ENCODE data around the gene MYO3B. TPM values are rescaled to one million over a fixed set of nuclear protein-coding genes. Genes with fewer than 3 reads are reported as not detected.

Gene MYO3B
- total RNA-seq, 1 donor from 2014 or later, result 27.3 TPM

DNA sequence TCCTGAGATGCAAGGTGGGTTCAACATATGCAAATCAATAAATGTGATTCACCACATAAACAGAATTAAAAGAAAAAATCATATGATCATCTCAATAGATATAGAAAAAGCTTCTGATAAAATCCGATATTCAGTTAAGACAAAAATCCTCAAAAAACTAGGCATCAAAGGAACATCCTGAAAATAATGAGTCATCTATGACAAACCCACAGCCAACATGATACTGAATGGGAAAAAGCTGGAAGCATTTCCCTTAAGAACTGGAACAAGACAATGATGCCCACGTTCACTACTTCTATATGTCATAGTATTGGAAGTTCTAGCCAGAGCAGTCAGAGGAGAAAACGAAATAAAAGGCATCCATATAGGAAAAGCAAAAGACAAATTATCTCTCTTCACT lies 80.4 kb downstream of the MYO3B start:
- Histone ChIP-seq H3K79me2 (ENCODE audit: low read depth) (no peaks in the 10 kb centered on the region), H3K4me2 (no peak overlapping the region), H2AFZ (replicated peaks) (no peak overlapping the region), H3K9me3 (ENCODE audit: low read depth) (no peaks in the 10 kb centered on the region), H3K9ac (no peak overlapping the region), H3K4me1 (no peaks in the 10 kb centered on the region), H3K27ac (no peak overlapping the region), H3F3A (ENCODE audit: low read depth) (no peaks in the 10 kb centered on the region), H3K36me3 (no peaks in the 10 kb centered on the region), H3K4me3 (no peak overlapping the region), H4K20me1 (ENCODE audit: low read depth) (no peaks in the 10 kb centered on the region), H3K27me3 (no peaks in the 10 kb centered on the region)
- H3K27me3 Mint-ChIP-seq (ENCODE audit: insufficient read depth, low read depth), result peaks cover 8% of the 10 kb centered on the region
- no peaks in the 10 kb centered on the region for H3K4me1 Mint-ChIP-seq
- TF ChIP-seq EZH2 (IDR thresholded peaks at IDR 0.05) (no peak), EZH2phosphoT487 (IDR thresholded peaks at IDR 0.05) (no peak)
- TF ChIP-seq, protein P1, sequence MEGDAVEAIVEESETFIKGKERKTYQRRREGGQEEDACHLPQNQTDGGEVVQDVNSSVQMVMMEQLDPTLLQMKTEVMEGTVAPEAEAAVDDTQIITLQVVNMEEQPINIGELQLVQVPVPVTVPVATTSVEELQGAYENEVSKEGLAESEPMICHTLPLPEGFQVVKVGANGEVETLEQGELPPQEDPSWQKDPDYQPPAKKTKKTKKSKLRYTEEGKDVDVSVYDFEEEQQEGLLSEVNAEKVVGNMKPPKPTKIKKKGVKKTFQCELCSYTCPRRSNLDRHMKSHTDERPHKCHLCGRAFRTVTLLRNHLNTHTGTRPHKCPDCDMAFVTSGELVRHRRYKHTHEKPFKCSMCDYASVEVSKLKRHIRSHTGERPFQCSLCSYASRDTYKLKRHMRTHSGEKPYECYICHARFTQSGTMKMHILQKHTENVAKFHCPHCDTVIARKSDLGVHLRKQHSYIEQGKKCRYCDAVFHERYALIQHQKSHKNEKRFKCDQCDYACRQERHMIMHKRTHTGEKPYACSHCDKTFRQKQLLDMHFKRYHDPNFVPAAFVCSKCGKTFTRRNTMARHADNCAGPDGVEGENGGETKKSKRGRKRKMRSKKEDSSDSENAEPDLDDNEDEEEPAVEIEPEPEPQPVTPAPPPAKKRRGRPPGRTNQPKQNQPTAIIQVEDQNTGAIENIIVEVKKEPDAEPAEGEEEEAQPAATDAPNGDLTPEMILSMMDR (IDR thresholded peaks at IDR 0.05), result no peak
- H3K27ac Mint-ChIP-seq, result no peak overlapping the region
- no peak overlapping the region for H3K4me3 Mint-ChIP-seq
- H3K9me3 Mint-ChIP-seq, result peaks cover 32% of the 10 kb centered on the region
- DNase-seq (ENCODE audit: low spot score), result no peak
- no peaks in the 10 kb centered on the region for H3K36me3 Mint-ChIP-seq

DNA sequence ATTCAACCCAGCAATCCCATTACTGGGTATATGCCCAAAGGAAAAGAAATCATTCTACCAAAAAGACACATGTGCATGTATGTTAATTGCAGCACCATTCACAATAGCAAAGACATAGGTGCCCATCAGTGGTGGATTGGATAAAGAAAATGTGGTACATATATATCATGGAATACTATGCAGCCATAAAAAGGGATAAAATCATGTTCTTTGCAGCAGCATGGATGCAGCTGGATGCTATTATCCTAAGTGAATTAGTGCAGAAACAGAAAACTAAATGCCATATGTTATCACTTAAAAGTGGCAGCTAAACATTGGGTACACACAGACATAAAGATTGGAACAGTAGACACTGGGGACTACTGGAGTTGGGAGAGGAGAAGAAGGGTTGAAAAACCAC lies 82.2 kb downstream of the MYO3B start:
- Histone ChIP-seq H3K36me3 (no peaks in the 10 kb centered on the region), H2AFZ (replicated peaks) (no peak overlapping the region), H3F3A (ENCODE audit: low read depth) (no peaks in the 10 kb centered on the region), H3K79me2 (ENCODE audit: low read depth) (no peaks in the 10 kb centered on the region), H3K4me2 (no peak overlapping the region), H3K4me1 (no peaks in the 10 kb centered on the region), H3K9ac (no peak overlapping the region), H3K27ac (no peak overlapping the region), H3K27me3 (no peaks in the 10 kb centered on the region), H4K20me1 (ENCODE audit: low read depth) (no peaks in the 10 kb centered on the region), H3K4me3 (no peak overlapping the region), H3K9me3 (ENCODE audit: low read depth) (no peaks in the 10 kb centered on the region)
- no peak for DNase-seq (ENCODE audit: low spot score)
- peaks cover 34% of the 10 kb centered on the region for H3K9me3 Mint-ChIP-seq
- no peaks in the 10 kb centered on the region for H3K4me1 Mint-ChIP-seq
- H3K27me3 Mint-ChIP-seq (ENCODE audit: insufficient read depth, low read depth), result peaks cover 7% of the 10 kb centered on the region
- no peaks in the 10 kb centered on the region for H3K36me3 Mint-ChIP-seq
- H3K27ac Mint-ChIP-seq, result no peak overlapping the region
- no peak overlapping the region for H3K4me3 Mint-ChIP-seq
- no peak for TF ChIP-seq EZH2 (IDR thresholded peaks at IDR 0.05)
- TF ChIP-seq, protein P1 (IDR thresholded peaks at IDR 0.05), result no peak

DNA sequence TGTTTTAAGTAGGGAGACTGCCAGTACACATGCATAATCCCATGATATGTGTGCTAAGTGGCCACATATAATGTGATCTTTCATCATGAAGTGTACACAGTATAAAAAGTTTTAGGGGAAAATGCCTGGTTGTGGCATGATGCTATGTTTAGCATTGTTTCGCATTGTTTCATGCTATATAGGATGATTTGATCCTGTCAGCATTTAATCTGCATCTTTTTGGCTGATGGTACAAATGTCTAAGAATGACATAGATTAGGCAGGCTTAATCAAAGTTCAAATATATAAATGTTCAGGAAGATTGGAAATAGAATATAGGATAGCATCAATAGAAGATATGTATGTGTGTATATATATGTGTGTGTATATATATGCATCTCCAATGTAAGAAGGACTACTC lies 83.6 kb downstream of the MYO3B start:
- Mint-ChIP-seq H3K4me3 (no peak overlapping the region), H3K27ac (no peak overlapping the region), H3K4me1 (no peaks in the 10 kb centered on the region), H3K36me3 (no peaks in the 10 kb centered on the region), H3K9me3 (peaks cover 34% of the 10 kb centered on the region), H3K27me3 (ENCODE audit: insufficient read depth, low read depth) (peaks cover 7% of the 10 kb centered on the region)
- Histone ChIP-seq H4K20me1 (ENCODE audit: low read depth) (no peaks in the 10 kb centered on the region), H3K9me3 (ENCODE audit: low read depth) (no peaks in the 10 kb centered on the region), H2AFZ (replicated peaks) (no peak overlapping the region), H3K27ac (no peak overlapping the region), H3K4me3 (no peak overlapping the region), H3K36me3 (no peaks in the 10 kb centered on the region), H3K4me2 (no peak overlapping the region), H3K27me3 (no peaks in the 10 kb centered on the region), H3F3A (ENCODE audit: low read depth) (no peaks in the 10 kb centered on the region), H3K9ac (no peak overlapping the region), H3K4me1 (no peaks in the 10 kb centered on the region), H3K79me2 (ENCODE audit: low read depth) (no peaks in the 10 kb centered on the region)
- TF ChIP-seq EZH2 (IDR thresholded peaks at IDR 0.05), result no peak
- no peak for TF ChIP-seq EZH2phosphoT487 (IDR thresholded peaks at IDR 0.05)
- TF ChIP-seq, protein P1 (IDR thresholded peaks at IDR 0.05), result no peak
- DNase-seq (ENCODE audit: low spot score), result no peak

DNA sequence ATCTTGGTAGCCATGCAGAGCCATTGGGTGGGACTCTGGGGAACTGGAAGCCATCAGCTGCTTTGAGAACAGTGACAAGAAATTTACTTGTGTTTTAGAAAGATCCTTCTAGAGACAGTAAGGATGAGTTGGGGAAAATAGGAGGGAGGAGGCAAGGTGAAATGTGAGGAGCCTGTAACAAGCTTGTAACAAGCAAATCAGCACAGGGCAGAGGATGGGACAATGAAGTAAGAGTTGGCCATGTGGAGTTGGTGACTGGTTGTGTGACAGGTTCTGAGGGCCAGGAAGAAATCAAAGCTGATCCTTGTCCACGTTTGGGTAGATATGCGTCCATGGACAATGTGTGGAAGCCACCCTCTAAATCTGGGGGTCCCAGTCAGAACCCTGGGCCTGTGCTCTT lies 84.4 kb downstream of the MYO3B start:
- TF ChIP-seq, protein P1 (IDR thresholded peaks at IDR 0.05), result no peak
- TF ChIP-seq EZH2 (IDR thresholded peaks at IDR 0.05), result no peak
- no peak for TF ChIP-seq EZH2phosphoT487 (IDR thresholded peaks at IDR 0.05)
- Histone ChIP-seq H3K27me3 (no peaks in the 10 kb centered on the region), H3K9me3 (ENCODE audit: low read depth) (no peaks in the 10 kb centered on the region), H3K4me1 (no peaks in the 10 kb centered on the region), H3K4me3 (no peak overlapping the region), H3K27ac (no peak overlapping the region), H3F3A (ENCODE audit: low read depth) (no peaks in the 10 kb centered on the region), H4K20me1 (ENCODE audit: low read depth) (no peaks in the 10 kb centered on the region), H3K4me2 (no peak overlapping the region), H3K36me3 (no peaks in the 10 kb centered on the region), H3K9ac (no peak overlapping the region), H3K79me2 (ENCODE audit: low read depth) (no peaks in the 10 kb centered on the region), H2AFZ (replicated peaks) (no peak overlapping the region)
- Mint-ChIP-seq H3K36me3 (no peaks in the 10 kb centered on the region), H3K4me3 (no peak overlapping the region), H3K27me3 (ENCODE audit: insufficient read depth, low read depth) (peaks cover 7% of the 10 kb centered on the region), H3K9me3 (peaks cover 33% of the 10 kb centered on the region), H3K4me1 (no peaks in the 10 kb centered on the region), H3K27ac (no peak overlapping the region)
- no peak for DNase-seq (ENCODE audit: low spot score)
